Tibial nerve (tissue), 4 donors: ENCODE data around the gene ARMC8. TPM values are rescaled to one million over a fixed set of nuclear protein-coding genes. Genes with fewer than 3 reads are reported as not detected.

Source experiments
- DNase-seq, 2 donors: peaks; one replicate each; pipeline ENCODE4 v3.0.0-alpha.2; 2019; ENCODE audit warnings: low spot score in 2 of 2
- H3K27ac ChIP-seq, 4 donors: fragments of 200-600 bp; sonication (generic) in 3 of 4; one replicate each; pipeline ENCODE4 v1.5.1; 2017 to 2019; ENCODE audit warnings: mild to moderate bottlenecking in 1 of 4
- H3K27me3 ChIP-seq, 2 donors: fragments of 200-600 bp; sonication (generic) in 1 of 2; one replicate each; pipeline versions ENCODE4 v1.5.1 to v1.6.0; 2017 to 2019
- H3K36me3 ChIP-seq, 3 donors: fragments of 200-600 bp; sonication (generic); one replicate each; pipeline ENCODE4 v1.5.1; 2018 to 2019
- H3K4me1 ChIP-seq, 4 donors: fragments of 200-600 bp; sonication (generic) in 3 of 4; one replicate each; pipeline ENCODE4 v1.5.1; 2017 to 2019
- H3K4me3 ChIP-seq, 4 donors: fragments of 200-600 bp; sonication (generic) in 3 of 4; one replicate each; pipeline ENCODE4 v1.5.1; 2017 to 2019; ENCODE audit warnings: mild to moderate bottlenecking in 1 of 4, moderate library complexity in 1 of 4
- H3K9me3 ChIP-seq, 4 donors: fragments of 200-600 bp; sonication (generic) in 3 of 4; one replicate each; pipeline ENCODE4 v1.5.1; 2017 to 2019
- EP300 ChIP-seq, 2 donors: sonication (generic); formaldehyde crosslinking; IDR thresholded peaks; one replicate each; pipeline ENCODE4 v1.6.1; 2017; ENCODE audit warnings: antibody characterized with exemption in 2 of 2, mild to moderate bottlenecking in 1 of 2
- POLR2A ChIP-seq, 2 donors: fragments of 450-650 bp; IDR thresholded peaks; one replicate each; pipeline ENCODE4 v1.6.1; 2017; ENCODE audit warnings: antibody characterized with exemption in 2 of 2, mild to moderate bottlenecking in 2 of 2, moderate library complexity in 2 of 2
- WGBS, 2 donors: methylation state at CpG; one replicate each; pipeline ENCODE4 v1.1.5; 2018; 5-methylcytosine and 5-hydroxymethylcytosine counted together
- total RNA-seq, 4 donors: library from RNA; depleted of rRNA; stranded (reverse); fragments of >200 nt; gene quantifications; one replicate each; pipeline ENCODE4 v1.1.0, GENCODE V29; 2016
- TF ChIP-seq, protein P1 (sequence below), 5 experiments: fragments of 200-600 bp in 3 of 5; fragments of 450-650 bp in 2 of 5; sonication (generic) in 3 of 5; IDR thresholded peaks; one replicate each; pipeline ENCODE4 v1.5.1; 2016 to 2019; ENCODE audit warnings: antibody characterized with exemption in 5 of 5, mild to moderate bottlenecking in 3 of 5, moderate library complexity in 2 of 5

Gene ARMC8
- total RNA-seq, 4 donors from 2014 or later, result 47.3 to 69.6 (median 55.7) TPM

DNA sequence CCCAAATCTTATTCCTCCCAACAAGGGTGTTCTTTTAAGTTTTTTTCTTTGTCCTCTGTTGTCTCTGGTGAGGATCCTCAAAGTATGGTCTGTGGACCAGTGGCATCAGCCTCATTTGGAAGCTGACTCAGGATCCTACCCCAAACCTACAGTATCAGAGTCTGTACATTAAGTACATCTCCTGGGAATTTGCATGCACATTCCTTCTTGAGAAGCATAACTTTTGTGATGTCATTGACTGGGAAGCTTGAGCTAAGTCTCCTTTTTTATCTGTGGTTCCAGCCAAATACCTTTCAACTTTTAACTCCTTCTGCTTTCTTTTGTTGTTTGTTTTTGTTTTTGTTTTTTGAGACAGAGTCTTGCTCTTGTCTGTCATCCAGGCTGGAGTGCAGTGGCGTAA, 40.5 kb downstream of the ARMC8 start:
- TF ChIP-seq POLR2A (IDR thresholded peaks at IDR 0.05) (no peak), EP300 (IDR thresholded peaks at IDR 0.05) (no peak)
- TF ChIP-seq, protein P1, sequence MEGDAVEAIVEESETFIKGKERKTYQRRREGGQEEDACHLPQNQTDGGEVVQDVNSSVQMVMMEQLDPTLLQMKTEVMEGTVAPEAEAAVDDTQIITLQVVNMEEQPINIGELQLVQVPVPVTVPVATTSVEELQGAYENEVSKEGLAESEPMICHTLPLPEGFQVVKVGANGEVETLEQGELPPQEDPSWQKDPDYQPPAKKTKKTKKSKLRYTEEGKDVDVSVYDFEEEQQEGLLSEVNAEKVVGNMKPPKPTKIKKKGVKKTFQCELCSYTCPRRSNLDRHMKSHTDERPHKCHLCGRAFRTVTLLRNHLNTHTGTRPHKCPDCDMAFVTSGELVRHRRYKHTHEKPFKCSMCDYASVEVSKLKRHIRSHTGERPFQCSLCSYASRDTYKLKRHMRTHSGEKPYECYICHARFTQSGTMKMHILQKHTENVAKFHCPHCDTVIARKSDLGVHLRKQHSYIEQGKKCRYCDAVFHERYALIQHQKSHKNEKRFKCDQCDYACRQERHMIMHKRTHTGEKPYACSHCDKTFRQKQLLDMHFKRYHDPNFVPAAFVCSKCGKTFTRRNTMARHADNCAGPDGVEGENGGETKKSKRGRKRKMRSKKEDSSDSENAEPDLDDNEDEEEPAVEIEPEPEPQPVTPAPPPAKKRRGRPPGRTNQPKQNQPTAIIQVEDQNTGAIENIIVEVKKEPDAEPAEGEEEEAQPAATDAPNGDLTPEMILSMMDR (IDR thresholded peaks at IDR 0.05), result no peak
- WGBS, 2 donors, result 95 to 96% methylated on average over 1 of the region's 1 CpG
- H3K36me3 ChIP-seq, result peaks cover 2 to 92% (median 6%) of the 10 kb centered on the region in 3 donors

DNA sequence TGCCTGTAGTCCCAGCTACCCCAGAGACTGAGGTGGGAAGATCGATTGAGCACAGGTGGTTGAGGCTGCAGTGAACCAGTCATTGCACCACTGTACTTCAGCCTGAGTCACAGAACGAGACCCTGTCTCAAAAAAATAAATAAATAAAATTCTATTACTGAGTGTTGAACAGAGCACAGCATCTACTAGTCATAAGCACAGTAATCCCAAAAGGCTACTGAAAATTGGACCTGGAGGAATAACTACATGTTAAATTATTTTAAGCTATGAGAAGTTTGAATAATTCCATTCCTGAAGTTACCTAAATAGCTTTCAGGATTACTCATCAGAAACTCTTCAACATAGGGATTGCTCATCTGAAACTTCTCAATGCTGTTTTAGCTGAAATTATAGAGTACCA, 43.4 kb downstream of the ARMC8 start:
- H3K27me3 ChIP-seq, result no peaks in the 10 kb centered on the region
- WGBS, 2 donors, result 94% methylated on average over 2 of the region's 2 CpGs
- no peak overlapping the region for H3K4me3 ChIP-seq
- no peaks in the 10 kb centered on the region for H3K9me3 ChIP-seq
- no peaks in the 10 kb centered on the region for H3K4me1 ChIP-seq
- H3K27ac ChIP-seq, result no peak overlapping the region
- TF ChIP-seq POLR2A (IDR thresholded peaks at IDR 0.05) (no peak), EP300 (IDR thresholded peaks at IDR 0.05) (no peak)
- TF ChIP-seq, protein P1 (IDR thresholded peaks at IDR 0.05), result no peak
- peaks cover 2 to 92% (median 16%) of the 10 kb centered on the region in 3 donors for H3K36me3 ChIP-seq
- DNase-seq, result no peak

More for the DNA sequence above, 40.5 kb downstream of the ARMC8 start:
- DNase-seq, result no peak
- Histone ChIP-seq H3K27ac (no peak overlapping the region), H3K4me1 (no peaks in the 10 kb centered on the region), H3K9me3 (no peaks in the 10 kb centered on the region), H3K4me3 (no peak overlapping the region), H3K27me3 (no peaks in the 10 kb centered on the region)

DNA sequence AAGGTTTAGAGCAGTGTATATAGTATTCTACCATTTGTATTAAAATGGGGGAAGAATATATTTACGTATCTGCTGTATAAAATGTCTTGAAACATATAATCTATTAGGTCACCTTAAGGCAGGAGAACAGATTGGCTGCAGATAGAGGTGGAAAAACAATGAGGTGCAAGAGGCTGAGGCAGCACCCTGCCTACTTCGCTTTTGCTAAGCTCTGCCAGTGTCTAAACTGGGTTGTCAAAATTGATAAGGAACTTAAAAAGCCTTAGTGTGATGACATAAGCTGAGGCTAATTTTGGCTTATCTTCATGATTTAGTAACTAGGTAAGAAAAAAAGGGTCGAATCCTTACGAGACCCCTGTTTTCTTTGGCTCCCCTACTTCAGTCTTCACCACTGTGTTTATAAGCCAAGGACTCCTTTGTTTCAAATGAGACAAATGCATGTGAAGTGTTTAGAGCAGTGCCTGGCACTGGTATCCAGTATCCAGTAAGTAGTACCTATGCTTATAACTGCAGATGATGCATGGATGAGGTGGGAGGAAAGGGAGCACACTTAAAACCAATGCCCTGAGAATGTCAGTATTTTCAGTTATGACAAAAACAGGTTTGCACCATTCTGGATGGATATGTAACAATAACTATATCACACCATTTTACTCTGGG, 45.7 kb downstream of the ARMC8 start:
- Histone ChIP-seq H3K4me1 (no peaks in the 10 kb centered on the region), H3K36me3 (peaks cover 2 to 92% (median 11%) of the 10 kb centered on the region in 3 donors), H3K4me3 (no peak overlapping the region), H3K27ac (no peak overlapping the region), H3K9me3 (no peaks in the 10 kb centered on the region), H3K27me3 (no peaks in the 10 kb centered on the region)
- DNase-seq, result no peak
- 95 to 97% methylated on average over 4 of the region's 4 CpGs for WGBS, 2 donors
- TF ChIP-seq, protein P1 (IDR thresholded peaks at IDR 0.05), result no peak
- TF ChIP-seq POLR2A (IDR thresholded peaks at IDR 0.05) (no peak), EP300 (IDR thresholded peaks at IDR 0.05) (no peak)

DNA sequence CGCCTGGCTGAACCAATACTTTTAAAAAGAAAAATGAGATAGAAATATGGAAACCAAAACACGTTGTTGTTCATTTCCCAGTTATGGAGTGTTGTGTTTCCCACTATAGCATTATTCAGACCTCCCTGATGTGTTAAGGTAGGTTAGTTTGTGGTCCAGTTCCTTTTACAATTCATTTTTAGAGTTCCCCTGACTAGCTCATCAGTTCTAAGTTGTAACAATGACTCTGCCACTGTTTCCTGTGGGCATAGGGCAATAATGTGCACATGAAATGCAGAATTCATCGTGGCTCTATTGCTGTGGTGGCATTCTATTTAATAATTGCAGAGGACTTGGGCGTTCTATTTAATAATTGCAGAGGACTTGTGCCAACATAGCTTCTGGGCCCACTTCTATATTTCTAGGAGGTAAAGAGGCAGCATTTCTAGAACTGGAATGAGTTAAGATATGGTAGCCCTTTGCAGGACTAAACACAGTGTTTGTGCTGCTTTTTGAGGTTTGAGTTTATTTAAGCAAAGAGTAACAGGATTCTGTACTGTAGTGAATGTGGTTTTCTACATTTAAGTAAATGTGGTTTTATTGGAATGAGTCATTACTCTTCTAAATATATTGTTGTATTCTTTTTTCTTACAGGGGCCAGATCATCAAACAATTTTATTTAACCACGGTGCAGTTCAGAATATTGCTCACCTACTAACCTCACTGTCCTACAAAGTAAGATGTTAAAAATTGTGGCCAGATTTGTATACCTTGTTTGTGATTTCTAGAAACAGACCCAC, 47.5 kb downstream of the ARMC8 start:
- TF ChIP-seq, protein P1 (IDR thresholded peaks at IDR 0.05), result no peak
- TF ChIP-seq POLR2A (IDR thresholded peaks at IDR 0.05), result no peak
- no peaks in the 10 kb centered on the region for H3K27me3 ChIP-seq
- H3K36me3 ChIP-seq, result peaks cover 2 to 90% (median 11%) of the 10 kb centered on the region in 3 donors
- WGBS, 2 donors, result 92 to 94% methylated on average over 5 of the region's 5 CpGs
- H3K27ac ChIP-seq, result no peak overlapping the region
- no peaks in the 10 kb centered on the region for H3K4me1 ChIP-seq
- no peak overlapping the region for H3K4me3 ChIP-seq
- no peak for DNase-seq
- no peaks in the 10 kb centered on the region for H3K9me3 ChIP-seq

DNA sequence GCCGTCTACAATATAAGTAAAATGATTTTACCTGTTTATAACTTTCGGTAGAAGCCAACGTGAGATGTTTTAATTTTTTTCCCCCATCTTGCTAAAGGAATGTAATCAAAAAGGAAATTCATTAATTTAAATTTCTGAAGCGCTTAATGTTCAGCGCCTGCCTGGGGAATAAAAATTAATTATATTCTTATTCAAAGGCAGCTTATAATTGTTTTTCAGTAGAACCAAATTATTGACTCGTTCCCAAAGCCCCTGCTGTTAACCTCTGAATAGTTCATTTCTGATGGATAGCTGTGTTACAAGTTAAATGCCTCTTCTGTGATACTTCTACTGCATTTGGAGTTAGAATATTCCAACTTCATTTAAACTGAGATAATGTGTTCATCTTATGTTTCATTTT, 51.6 kb downstream of the ARMC8 start:
- Histone ChIP-seq H3K9me3 (no peaks in the 10 kb centered on the region), H3K4me1 (no peaks in the 10 kb centered on the region), H3K4me3 (no peak overlapping the region), H3K36me3 (peaks cover 0 to 94% (median 5%) of the 10 kb centered on the region in 3 donors), H3K27ac (no peak overlapping the region), H3K27me3 (no peaks in the 10 kb centered on the region)
- TF ChIP-seq POLR2A (IDR thresholded peaks at IDR 0.05), result no peak
- TF ChIP-seq, protein P1 (IDR thresholded peaks at IDR 0.05), result no peak
- TF ChIP-seq EP300 (IDR thresholded peaks at IDR 0.05), result no peak
- 87% methylated on average over 6 of the region's 6 CpGs for WGBS, 2 donors
- DNase-seq, result no peak
